Esophagus squamous epithelium (tissue), 5 donors: ENCODE measurements around the gene ACTN4. TPM values are rescaled to one million over a fixed set of nuclear protein-coding genes. Genes with fewer than 3 reads are reported as not detected.

Source experiments
- DNase-seq: peaks from one replicate; lab custom pipeline; 2025; lab: John Stamatoyannopoulos, UW
- H3K27ac ChIP-seq, 4 donors: fragments of 200-600 bp; sonication (generic); one replicate each; pipeline ENCODE4 v1.5.1; 2016 to 2019; ENCODE audit warnings: mild to moderate bottlenecking in 1 of 4
- H3K27me3 ChIP-seq, 4 donors: fragments of 200-600 bp; sonication (generic); 1 replicate in 3 of 4; 2 replicates in 1 of 4; pipeline versions ENCODE4 v1.5.1 to v1.6.0; 2017 to 2021; ENCODE audit warnings: antibody characterized with exemption in 1 of 4
- H3K36me3 ChIP-seq, 3 donors: fragments of 200-600 bp; sonication (generic); one replicate each; pipeline ENCODE4 v1.5.1; 2016 to 2019
- H3K4me1 ChIP-seq, 3 donors: fragments of 200-600 bp; sonication (generic); one replicate each; pipeline ENCODE4 v1.5.1; 2017 to 2019
- H3K4me3 ChIP-seq, 4 donors: fragments of 200-600 bp; sonication (generic); 1 replicate in 3 of 4; 2 replicates in 1 of 4; pipeline ENCODE4 v1.5.1; 2016 to 2019; ENCODE audit warnings: mild to moderate bottlenecking in 2 of 4, moderate library complexity in 1 of 4
- H3K9me3 ChIP-seq, 3 donors: fragments of 200-600 bp; sonication (generic); one replicate each; pipeline ENCODE4 v1.5.1; 2016 to 2019
- CTCF ChIP-seq, 6 experiments: fragments of 450-650 bp in 4 of 6; fragments of 200-600 bp in 2 of 6; sonication (generic) in 2 of 6; IDR thresholded peaks; one replicate each; pipeline ENCODE4 v1.5.1; 2016 to 2019; ENCODE audit warnings: antibody characterized with exemption in 6 of 6, mild to moderate bottlenecking in 4 of 6, moderate library complexity in 4 of 6
- POLR2A ChIP-seq, 4 donors: fragments of 450-650 bp; IDR thresholded peaks; one replicate each; pipeline ENCODE4 v1.6.1; 2017; ENCODE audit warnings: antibody characterized with exemption in 4 of 4, mild to moderate bottlenecking in 4 of 4, moderate library complexity in 3 of 4
- WGBS, 2 donors: methylation state at CpG; one replicate each; pipeline ENCODE4 v1.1.5; 2018; 5-methylcytosine and 5-hydroxymethylcytosine counted together
- intact Hi-C: fragments of 100-400 bp; cut with DNase I; formaldehyde crosslinking; loops from one replicate; pipeline ENCODE4 v1.15.0; 2022
- total RNA-seq, 4 donors: library from RNA; depleted of rRNA; stranded (reverse); fragments of >200 nt; gene quantifications; one replicate each; pipeline ENCODE4 v1.1.0, GENCODE V29; 2016
- donor health status: DM: yes; HTN: yes; CAD: no.

The ACTN4 gene
- total RNA-seq, 4 donors from 2014 or later, result 302 to 705 (median 414) TPM

- intact Hi-C loops, result no loop called here
- peaks cover 0 to 82% (median 8%) of the 10 kb centered on the region in 3 donors for H3K36me3 ChIP-seq
- no peaks in the 10 kb centered on the region for H3K9me3 ChIP-seq
- H3K27me3 ChIP-seq, result no peaks in the 10 kb centered on the region
- H3K4me1 ChIP-seq, result peaks cover 60 to 89% (median 84%) of the 10 kb centered on the region in 3 donors
- TF ChIP-seq POLR2A (IDR thresholded peaks at IDR 0.05) (peak in 1 of 4 donors; percentile 5), CTCF (IDR thresholded peaks at IDR 0.05) (no peak)
- no peak for DNase-seq
- H3K4me3 ChIP-seq, result peak overlapping the region in 1 of 4 donors; percentile 19
- H3K27ac ChIP-seq, result peak overlapping the region; percentile 78 to 99 (median 94)
- 35 to 53% methylated on average over 12 to 18 of the region's 19 CpGs for WGBS, 2 donors
Observed at GRCh38 chr19:38693380-38694223, 46.2 kb downstream of the ACTN4 start.

GRCh38 chr19:38695317-38695683 is 47.9 kb downstream of the ACTN4 start:
- Histone ChIP-seq H3K9me3 (no peaks in the 10 kb centered on the region), H3K4me3 (no peak overlapping the region), H3K36me3 (peaks cover 0 to 82% (median 11%) of the 10 kb centered on the region in 3 donors), H3K4me1 (peaks cover 73 to 94% (median 91%) of the 10 kb centered on the region in 3 donors), H3K27ac (peak overlapping the region; percentile 78 to 99 (median 94)), H3K27me3 (no peaks in the 10 kb centered on the region)
- TF ChIP-seq POLR2A (IDR thresholded peaks at IDR 0.05), result no peak
- no peak for TF ChIP-seq CTCF (IDR thresholded peaks at IDR 0.05)
- intact Hi-C loops, result no loop called here
- WGBS, 2 donors, result 59 to 67% methylated on average over 9 of the region's 9 CpGs
- DNase-seq, result no peak

GRCh38 chr19:38695832-38696728 is 48.6 kb downstream of the ACTN4 start:
- Histone ChIP-seq H3K36me3 (peaks cover 0 to 87% (median 18%) of the 10 kb centered on the region in 3 donors), H3K9me3 (no peaks in the 10 kb centered on the region), H3K4me1 (peaks cover 73 to 98% (median 98%) of the 10 kb centered on the region in 3 donors), H3K27ac (peak overlapping the region; percentile 78 to 99 (median 94)), H3K4me3 (no peak overlapping the region), H3K27me3 (no peaks in the 10 kb centered on the region)
- DNase-seq, result no peak
- TF ChIP-seq POLR2A (IDR thresholded peaks at IDR 0.05), result no peak
- TF ChIP-seq CTCF (IDR thresholded peaks at IDR 0.05), result no peak
- 73 to 85% methylated on average over 21 to 22 of the region's 22 CpGs for WGBS, 2 donors
- intact Hi-C loops, result no loop called here

GRCh38 chr19:38696729-38697055 is 49.2 kb downstream of the ACTN4 start:
- peak overlapping the region; percentile 68 to 99 (median 94) for H3K27ac ChIP-seq
- TF ChIP-seq CTCF (IDR thresholded peaks at IDR 0.05) (no peak), POLR2A (IDR thresholded peaks at IDR 0.05) (no peak)
- no peaks in the 10 kb centered on the region for H3K27me3 ChIP-seq
- intact Hi-C loops, result no loop called here
- no peak for DNase-seq
- no peak overlapping the region for H3K4me3 ChIP-seq
- peaks cover 71 to 99% (median 99%) of the 10 kb centered on the region in 3 donors for H3K4me1 ChIP-seq
- WGBS, 2 donors, result 56 to 87% methylated on average over 4 to 5 of the region's 6 CpGs
- H3K36me3 ChIP-seq, result peaks cover 0 to 90% (median 24%) of the 10 kb centered on the region in 3 donors
- no peaks in the 10 kb centered on the region for H3K9me3 ChIP-seq
